ENCODE measurements around the gene CDH2.

CDH2 gene

GRCh38 chr18:28171837-28172236, 5.1 kb downstream of the CDH2 start:
- DNase-seq, result no peak

- DNase-seq, result no peak
Measured at GRCh38 chr18:28168725-28169124, 8.2 kb downstream of the CDH2 start.

GRCh38 chr18:28167835-28168349, 9.0 kb downstream of the CDH2 start:
- DNase-seq, result no peak

GRCh38 chr18:28164771-28165483, 12.0 kb downstream of the CDH2 start:
- DNase-seq, result no peak

GRCh38 chr18:28163201-28163775, 13.6 kb downstream of the CDH2 start:
- DNase-seq, result no peak

GRCh38 chr18:28161608-28162599, 15.0 kb downstream of the CDH2 start:
- no peak for DNase-seq

- no peak for DNase-seq
Measured at GRCh38 chr18:28159055-28159454, 17.9 kb downstream of the CDH2 start.

- no peak for DNase-seq
Measured at GRCh38 chr18:28158083-28158581, 18.8 kb downstream of the CDH2 start.

- DNase-seq, result no peak
Measured at GRCh38 chr18:28153485-28154065, 23.4 kb downstream of the CDH2 start.

GRCh38 chr18:28152754-28153153, 24.2 kb downstream of the CDH2 start:
- peak in 2 of 56 donors; percentile 51 to 61 for DNase-seq

GRCh38 chr18:28152354-28152753, 24.6 kb downstream of the CDH2 start:
- DNase-seq, result peak in 9 of 56 donors; percentile 13 to 61 (median 29)

- no peak for DNase-seq
Measured at GRCh38 chr18:28151434-28151833, 25.5 kb downstream of the CDH2 start.

GRCh38 chr18:28150925-28151324, 26.0 kb downstream of the CDH2 start:
- no peak for DNase-seq

- DNase-seq, result no peak
Measured at GRCh38 chr18:28149810-28150420, 27.0 kb downstream of the CDH2 start.

GRCh38 chr18:28147674-28148171, 29.2 kb downstream of the CDH2 start:
- DNase-seq, result peak in 1 of 56 donors; percentile 20

- DNase-seq, result no peak
Measured at GRCh38 chr18:28143725-28144124, 33.2 kb downstream of the CDH2 start.

GRCh38 chr18:28138816-28139215, 38.1 kb downstream of the CDH2 start:
- DNase-seq, result no peak

GRCh38 chr18:28136071-28136470, 40.9 kb downstream of the CDH2 start:
- no peak for DNase-seq

GRCh38 chr18:28134774-28135173, 42.2 kb downstream of the CDH2 start:
- DNase-seq, result no peak

- no peak for DNase-seq
Measured at GRCh38 chr18:28132084-28132483, 44.8 kb downstream of the CDH2 start.

- DNase-seq, result no peak
Measured at GRCh38 chr18:28128659-28128980, 48.3 kb downstream of the CDH2 start.

Data from amygdala (tissue), 56 donors.